Left colon (tissue), 2 donors: Measurements from ENCODE around the gene FGD5. TPM values are rescaled to one million over a fixed set of nuclear protein-coding genes. Genes with fewer than 3 reads are reported as not detected.
"Not testable (repeated sequence)": the region's sequence is repeated elsewhere in the genome, so short reads cannot be mapped to it uniquely, and the experiment has no call there.

Experiments
- ATAC-seq: fragments of 200-7000 bp; cut with Tn5 transposase; one replicate; pipeline ENCODE4 v1.9.1; 2020; ENCODE audit warnings: mild to moderate bottlenecking, moderate library complexity
- DNase-seq, 2 donors: peaks; one replicate each; pipeline ENCODE4 v3.0.0-alpha.2; 2020
- intact Hi-C, 2 donors: fragments of 100-400 bp; cut with DNase I in 1 of 2; cut with micrococcal nuclease in 1 of 2; formaldehyde crosslinking; loops; one replicate each; pipeline versions ENCODE4 v1.11.2 to v1.14.0; 2022; cut with DNase I, micrococcal nuclease
- total RNA-seq, 2 donors: library from RNA; stranded (reverse); fragmentation: NEBNext Ultra II Directional; extraction: Animal tissue kit (Norgen Biotek cat#: 25700); gene quantifications; one replicate each; pipeline ENCODE4 v1.2.1, GENCODE V29; 2021
- donor health status: DM: no; HTN: no; CAD: no.
- donor health status: DM: yes; HTN: yes; CAD: no.

Gene FGD5
- total RNA-seq, 2 donors from 2014 or later, result 5.8 to 9.8 TPM

DNA sequence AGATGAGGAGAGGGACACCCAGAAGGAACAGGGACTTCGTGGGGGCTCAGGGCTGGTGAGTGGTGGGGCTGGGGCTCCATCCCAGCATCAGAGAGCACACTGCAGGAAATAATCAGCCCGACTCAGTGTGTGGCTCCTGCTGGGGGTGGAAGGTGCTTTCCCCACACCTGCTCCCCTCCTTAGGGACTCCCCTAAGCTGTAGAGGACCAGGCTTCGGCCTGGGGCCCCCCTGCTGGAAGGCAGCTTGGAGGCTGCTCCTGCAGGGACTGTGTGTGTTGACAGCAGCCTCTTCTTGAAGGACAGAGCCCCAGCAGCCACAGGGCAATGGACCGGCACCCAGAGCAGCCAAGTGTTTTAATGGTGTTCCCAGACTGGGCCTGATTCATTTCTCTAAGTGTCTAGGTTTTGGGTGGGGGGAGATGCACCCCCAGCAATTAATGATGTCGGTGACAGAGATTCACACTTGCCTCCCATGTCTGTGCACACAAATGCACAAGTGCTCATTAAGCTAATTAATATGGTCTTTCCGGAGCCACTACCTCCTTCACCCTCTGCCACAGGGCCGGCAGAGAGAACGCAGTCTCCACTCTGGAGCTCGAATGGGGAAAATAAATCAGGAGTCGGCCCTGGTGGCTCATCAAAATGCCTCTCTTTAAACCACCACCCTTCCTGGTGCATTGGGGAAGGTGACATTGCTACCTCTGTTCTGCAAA is 16.9 kb upstream of the FGD5 start:
- DNase-seq, result no peak
- intact Hi-C loops, result no loop called here

DNA sequence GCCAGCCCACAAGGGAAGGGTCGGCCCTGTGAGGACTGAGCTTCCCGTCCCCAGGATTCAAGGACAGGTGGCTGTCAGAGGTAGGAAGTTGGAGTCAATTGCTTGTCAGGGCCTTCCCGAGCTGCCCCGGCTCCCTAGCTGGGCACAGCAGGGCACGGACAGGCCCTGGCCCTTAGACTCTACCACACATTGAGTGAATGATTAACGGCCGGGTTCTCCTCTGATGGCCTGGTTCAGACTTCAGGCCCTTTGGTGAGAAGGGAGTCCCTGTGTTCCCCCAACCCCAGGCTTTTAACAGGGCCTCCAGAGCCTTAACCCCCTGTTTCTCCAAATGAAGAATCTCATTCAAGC is 16.4 kb upstream of the FGD5 start:
- ATAC-seq, result peak; percentile 66
- peak in 1 of 2 donors; percentile 34 for DNase-seq

More for the DNA sequence above, 16.9 kb upstream of the FGD5 start:
- no peak for ATAC-seq

DNA sequence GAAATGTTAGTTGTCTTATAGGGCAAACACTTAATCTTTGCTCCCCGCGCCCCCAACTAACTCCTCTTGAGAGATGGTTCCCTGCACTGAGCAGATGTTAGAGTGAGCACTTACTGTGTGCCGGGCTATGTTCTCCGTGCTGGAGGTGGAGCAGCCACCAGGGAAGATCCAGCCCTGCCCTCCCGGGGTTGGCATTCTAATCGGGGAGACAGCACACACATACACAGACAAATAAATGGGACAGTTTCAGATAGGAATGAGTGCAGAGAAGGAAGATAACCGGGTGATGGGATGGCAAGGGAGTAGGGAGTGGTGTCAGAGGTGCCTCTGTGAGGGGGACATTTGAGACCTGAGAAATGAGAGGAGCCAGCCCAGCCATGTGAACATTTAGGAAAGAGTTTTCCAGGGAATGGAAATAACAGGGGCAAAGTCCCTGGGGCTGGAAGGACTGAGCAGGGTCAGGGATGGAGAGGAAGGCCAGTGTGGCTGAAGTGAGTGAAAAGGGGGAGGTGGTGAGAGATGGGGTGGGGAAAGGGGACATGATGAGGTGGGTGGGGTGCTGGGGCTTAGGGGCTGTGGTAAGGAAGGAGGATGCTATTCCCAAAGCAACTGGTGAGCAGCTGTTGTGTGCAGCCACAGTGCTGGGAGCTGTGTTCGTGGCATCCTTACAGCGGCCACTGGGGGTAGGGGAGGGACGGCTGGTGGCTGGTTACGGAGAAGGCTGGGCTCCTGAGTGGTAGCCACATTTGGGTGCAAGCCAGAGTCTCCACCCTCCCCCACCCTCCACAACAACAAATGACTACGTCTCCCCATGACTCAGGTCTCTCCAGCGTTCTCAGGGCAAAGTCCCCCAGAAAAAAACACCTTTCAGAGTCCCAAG is 15.4 kb upstream of the FGD5 start:
- intact Hi-C loops, result no loop called here
- ATAC-seq (peak; percentile 84), DNase-seq (peak; percentile 74 to 75)

More for the DNA sequence above, 16.4 kb upstream of the FGD5 start:
- intact Hi-C loops, result no loop called here

- ATAC-seq, result peak; percentile 31
Measured at GRCh38 chr3:14803981-14804834, 14.6 kb upstream of the FGD5 start.

DNA sequence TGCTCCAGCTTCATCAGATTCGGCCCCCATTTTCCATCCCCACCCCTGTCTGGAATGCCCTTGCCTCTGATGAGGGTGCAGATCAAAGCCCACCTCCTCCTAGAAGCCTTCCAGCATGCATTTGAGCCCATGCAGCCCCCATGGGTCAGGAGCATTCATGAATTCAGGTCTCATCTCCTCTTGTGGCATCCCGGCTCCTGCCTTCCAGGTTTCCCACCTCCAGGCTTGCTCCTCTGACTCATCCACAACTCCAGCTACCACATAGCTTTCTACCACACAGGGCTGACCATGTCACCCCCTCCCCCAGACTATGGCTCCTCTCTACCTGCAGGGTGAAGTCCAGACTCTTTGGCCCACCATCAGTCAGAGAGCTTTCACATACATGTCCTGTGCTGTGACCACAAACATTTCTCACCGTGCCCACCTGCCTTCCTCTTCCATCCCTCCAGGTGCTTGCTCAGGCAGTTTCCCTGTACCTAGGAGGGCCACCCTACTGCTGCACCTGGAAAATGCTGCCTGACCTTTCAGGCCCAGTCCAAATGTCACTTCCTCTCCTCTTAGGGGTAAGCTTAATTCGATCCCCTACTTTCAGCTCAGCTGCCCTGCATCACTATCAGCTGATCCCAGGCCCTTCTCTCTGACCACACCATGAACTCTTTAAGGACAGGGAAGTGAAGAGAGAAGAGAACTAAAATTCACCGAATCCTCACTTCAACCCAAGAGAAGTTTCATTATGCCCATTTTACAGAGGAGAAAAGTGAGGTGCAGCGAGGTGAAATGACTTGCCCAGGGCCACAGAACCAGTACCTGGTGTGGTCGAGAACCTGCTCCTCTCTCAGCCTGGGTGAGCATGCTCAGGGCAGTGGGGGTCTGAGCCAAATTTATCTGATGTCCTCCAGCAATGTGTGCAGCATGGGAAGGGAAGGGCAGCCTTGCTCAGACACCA is 13.7 kb upstream of the FGD5 start:
- ATAC-seq (no peak), DNase-seq (no peak)
- intact Hi-C loops, result no loop called here

More at GRCh38 chr3:14803981-14804834, 14.6 kb upstream of the FGD5 start:
- no peak for DNase-seq
- intact Hi-C loops, result no loop called here

GRCh38 chr3:14805961-14806537 is 12.7 kb upstream of the FGD5 start:
- intact Hi-C loops, result no loop called here
- DNase-seq (no peak), ATAC-seq (no peak)

GRCh38 chr3:14806641-14807263 is 12.0 kb upstream of the FGD5 start:
- ATAC-seq (no peak), DNase-seq (no peak)
- intact Hi-C loops, result no loop called here

- no peak for ATAC-seq
- intact Hi-C loops, result no loop called here
- DNase-seq, result no peak
Measured at GRCh38 chr3:14808025-14808424, 10.7 kb upstream of the FGD5 start.

GRCh38 chr3:14808502-14809266 is 10.1 kb upstream of the FGD5 start:
- ATAC-seq (no peak), DNase-seq (no peak)
- intact Hi-C loops, result no loop called here

- intact Hi-C loops, DNase-seq, ATAC-seq: not testable (repeated sequence)
Measured at GRCh38 chr3:14809611-14810010, 9.2 kb upstream of the FGD5 start.

DNA sequence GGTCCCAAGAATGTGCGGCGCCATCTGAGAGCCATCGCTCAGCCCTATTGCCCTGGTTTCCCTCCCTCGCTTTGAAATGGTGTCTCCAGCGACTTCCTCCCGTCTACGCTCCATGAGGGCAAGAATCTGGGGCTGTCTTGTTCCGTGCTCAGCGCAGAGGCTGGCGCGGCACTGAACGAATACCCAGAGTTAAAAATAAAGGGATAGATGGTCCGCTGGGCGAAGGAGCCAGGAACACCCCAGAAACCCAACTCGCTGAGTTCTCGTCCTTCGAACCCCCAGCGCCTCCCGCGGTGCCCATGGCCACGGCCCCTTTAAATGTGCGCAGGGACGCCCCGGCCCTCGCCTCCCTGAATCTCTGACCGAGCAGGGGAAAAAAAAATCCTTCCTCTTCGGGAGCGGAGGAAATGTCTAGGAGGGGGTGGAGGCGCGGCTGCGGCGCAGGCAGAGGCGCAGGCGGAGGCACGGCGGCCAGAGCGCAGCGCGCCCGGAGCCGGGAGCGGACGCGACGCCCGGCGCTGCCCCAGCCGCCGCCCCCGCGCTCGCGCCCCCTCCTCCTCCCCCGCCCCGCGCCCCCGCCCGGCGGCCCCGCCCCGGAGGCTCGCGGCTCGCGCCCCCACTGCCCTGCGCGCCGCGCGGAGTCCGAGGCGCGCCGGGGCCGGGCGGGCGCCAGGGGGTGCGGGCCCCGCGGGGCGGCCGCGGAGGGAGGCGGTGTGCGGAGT is 8.5 kb upstream of the FGD5 start:
- DNase-seq (no peak), ATAC-seq (peak; percentile 45)
- intact Hi-C loops, result no loop called here

- ATAC-seq, result no peak
- DNase-seq, result no peak
- intact Hi-C loops, result no loop called here
Measured at GRCh38 chr3:14810801-14811661, 7.7 kb upstream of the FGD5 start.

DNA sequence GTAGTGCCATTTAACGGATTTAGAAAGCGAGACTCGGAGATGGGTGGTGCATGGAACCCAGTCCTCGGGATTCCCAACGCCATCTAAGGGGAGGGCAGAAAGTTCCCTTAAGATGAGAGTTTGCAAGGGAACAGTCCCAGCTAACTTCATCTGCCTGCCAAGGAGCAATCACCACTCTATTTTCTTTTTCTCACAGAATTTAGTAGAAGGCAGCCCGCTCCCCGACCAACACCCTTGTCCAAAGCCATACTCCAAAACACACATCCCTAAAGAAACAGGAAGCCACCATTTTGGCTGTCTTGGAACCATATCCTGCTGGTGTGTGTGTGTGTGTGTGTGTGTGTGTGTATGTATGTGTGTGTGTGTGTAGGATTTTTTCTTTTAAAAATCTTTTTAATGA is 7.1 kb upstream of the FGD5 start:
- intact Hi-C loops, result no loop called here
- ATAC-seq, result no peak

GRCh38 chr3:14812196-14812790 is 6.5 kb upstream of the FGD5 start:
- no peak for ATAC-seq
- intact Hi-C loops, result no loop called here

More for the DNA sequence above, 7.1 kb upstream of the FGD5 start:
- DNase-seq, result no peak

GRCh38 chr3:14814411-14814871 is 4.3 kb upstream of the FGD5 start:
- no peak for ATAC-seq
- DNase-seq, result no peak
- intact Hi-C loops, result no loop called here

More at GRCh38 chr3:14812196-14812790, 6.5 kb upstream of the FGD5 start:
- no peak for DNase-seq
